GM19463 (cell line): ENCODE data around the gene TNS1.

Experiments
- ATAC-seq: cut with Tn5 transposase; IDR thresholded peaks from one replicate; pipeline ENCODE4 v1.9.1; 2021; ENCODE audit warnings: mild to moderate bottlenecking, moderate library complexity; ENCODE audit not compliant: unreplicated experiment

Gene TNS1

DNA sequence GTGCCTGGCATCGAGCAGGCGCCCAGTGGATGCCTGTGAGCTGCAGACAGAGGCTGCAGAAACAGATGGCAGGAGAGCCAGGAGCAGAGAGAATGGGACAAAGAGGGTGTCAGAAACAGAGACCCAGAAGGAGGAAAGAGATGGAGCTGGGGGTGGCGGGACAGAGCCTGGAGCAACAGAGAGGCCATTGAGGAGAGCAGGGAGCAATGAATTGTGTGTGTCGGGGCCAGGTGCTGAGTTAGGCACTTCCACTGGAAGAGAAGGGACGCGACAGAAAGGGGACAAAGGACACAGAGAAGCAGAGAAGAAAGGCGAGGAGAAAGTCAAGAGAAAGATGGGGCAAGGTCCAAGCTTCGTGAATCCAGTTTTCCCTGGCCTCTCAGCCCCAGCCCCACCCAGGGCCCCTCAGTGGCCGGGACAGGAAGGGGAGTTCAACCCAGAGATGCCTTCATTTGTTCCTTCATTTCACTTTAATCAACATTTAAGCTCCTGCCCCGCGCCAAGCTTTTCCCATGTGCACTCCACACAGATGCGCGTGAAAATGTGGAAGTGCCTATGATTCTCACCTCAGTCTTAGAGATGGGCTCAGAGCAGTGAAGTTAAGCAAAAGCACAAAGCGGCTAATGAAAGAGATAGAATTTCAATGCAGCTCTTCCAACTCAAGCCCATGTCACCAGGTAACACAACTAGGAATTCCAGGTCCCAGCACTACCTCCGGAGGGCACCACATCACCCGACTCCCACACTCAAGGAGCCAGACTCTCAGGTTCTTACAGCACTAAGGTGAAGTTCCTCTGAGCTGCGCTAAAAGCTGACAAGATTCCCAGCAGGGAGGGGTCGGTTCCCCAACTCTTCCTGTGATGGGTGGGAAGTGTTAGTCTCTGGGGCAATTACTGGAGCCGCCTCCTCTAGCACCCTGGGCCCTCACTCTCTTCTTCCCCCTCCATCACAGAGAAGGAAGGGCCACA is 55.1 kb downstream of the TNS1 start:
- no peak for ATAC-seq

DNA sequence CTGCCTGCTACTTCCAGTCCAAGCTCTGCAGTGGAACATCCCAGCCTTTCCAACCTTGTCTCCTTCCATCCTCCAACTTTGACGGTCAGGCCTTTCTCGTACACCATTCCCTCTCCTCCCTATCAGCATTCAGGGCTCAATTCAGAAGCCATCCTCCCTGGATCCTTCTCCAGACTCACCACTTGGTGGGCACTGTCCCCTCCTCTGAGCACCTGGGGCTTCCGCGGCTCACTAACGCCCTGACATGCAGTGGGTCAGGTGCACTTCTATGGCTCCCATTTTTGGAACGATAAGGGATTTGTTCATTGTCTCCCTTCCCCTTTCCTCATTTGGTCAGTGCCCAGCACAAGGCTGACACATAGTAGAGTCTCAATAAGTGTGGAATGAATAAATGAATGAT is 56.7 kb downstream of the TNS1 start:
- no peak for ATAC-seq

GRCh38 chr2:217945530-217945929 is 57.3 kb downstream of the TNS1 start:
- ATAC-seq = no peak

DNA sequence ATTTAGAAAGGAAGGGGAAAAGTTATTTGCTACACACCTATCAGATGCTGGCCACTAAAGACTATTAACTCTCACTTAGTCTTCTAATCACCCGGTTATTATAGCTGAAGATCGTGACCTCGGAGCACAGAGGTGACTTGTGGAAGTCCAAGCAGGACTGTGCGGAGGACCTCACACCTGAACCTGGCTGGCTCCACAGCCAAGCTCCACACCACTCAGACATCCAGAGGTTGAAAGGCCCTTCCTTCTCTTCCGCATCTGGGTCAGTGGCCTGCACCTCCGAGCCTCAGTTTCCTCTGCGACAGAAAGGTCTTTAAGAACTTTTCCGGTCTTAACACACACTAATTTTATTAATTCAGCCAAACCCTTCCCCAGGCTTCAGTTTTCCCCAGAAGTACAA is 57.9 kb downstream of the TNS1 start:
- ATAC-seq = no peak

GRCh38 chr2:217944366-217944765 is 58.4 kb downstream of the TNS1 start:
- ATAC-seq = no peak

DNA sequence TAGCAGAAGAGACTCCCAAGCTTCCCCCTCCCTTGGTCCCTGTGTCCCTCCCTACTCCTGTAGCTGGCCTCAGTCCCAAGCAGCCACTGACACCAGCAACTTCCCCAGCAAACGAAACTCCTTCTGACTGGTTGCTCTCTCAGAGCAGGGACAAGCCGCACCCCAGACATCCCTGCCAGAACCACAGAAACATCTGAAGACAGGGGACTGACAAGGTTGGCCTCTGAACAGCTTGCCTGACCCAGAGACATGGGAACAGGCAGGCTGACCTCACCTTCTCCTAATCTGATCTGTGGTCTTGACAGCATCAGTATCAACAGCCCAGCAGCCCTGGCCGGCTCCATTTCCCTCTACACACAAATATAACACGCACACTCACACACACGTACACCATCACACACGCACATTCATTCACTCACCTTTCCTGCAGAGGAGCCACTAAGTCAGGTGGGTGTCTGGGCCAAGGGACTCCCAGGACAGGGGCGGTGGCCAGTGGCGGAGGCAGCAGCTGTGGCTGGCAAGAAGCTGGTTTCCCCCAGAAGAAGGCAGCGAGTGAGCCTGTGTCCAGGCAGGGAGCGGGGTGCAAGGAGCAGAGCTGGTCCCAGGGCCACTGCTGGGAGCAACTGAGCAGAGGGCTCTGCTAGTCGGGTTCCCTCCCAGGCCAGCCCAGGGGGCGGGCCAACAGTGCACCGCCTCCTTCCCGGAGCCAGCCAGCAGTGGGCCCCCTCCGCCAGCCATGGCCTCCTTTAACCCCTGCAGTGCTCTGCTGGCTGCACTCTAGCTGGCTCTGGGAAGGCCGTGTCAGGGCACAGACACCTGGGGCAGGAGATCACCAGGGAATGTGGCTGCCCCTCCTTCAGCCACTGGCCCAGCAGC is 59.1 kb downstream of the TNS1 start:
- no peak for ATAC-seq

DNA sequence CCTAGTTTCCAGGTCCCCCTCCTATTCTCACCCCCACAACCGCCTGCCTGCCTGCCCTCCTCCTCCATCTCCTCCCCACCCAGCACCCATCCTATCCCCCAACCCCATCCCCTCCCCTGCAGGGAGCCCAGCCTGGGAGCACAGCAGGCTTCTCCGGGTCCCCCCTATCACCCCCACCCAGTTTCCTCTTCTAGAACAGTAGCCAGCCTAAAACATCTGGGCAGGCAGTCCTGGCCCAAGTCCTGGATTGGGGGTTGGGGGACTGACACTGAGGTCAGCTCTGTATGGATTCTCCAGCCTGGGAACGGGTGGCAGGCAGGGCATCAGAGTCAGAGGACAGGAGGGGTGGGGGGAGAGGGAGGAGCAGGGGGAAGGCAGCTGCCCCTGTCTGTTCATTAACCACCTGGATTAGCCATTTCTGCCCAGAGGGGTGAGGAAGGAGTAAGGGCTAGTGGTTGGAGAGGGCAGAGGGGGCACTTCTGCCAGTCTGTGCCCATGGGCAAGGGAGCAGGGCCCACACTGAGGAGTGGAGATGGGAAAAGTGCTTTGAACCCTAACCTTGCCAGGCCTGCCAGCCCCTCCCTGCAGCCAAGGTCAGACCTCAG is 60.0 kb downstream of the TNS1 start:
- no peak for ATAC-seq

DNA sequence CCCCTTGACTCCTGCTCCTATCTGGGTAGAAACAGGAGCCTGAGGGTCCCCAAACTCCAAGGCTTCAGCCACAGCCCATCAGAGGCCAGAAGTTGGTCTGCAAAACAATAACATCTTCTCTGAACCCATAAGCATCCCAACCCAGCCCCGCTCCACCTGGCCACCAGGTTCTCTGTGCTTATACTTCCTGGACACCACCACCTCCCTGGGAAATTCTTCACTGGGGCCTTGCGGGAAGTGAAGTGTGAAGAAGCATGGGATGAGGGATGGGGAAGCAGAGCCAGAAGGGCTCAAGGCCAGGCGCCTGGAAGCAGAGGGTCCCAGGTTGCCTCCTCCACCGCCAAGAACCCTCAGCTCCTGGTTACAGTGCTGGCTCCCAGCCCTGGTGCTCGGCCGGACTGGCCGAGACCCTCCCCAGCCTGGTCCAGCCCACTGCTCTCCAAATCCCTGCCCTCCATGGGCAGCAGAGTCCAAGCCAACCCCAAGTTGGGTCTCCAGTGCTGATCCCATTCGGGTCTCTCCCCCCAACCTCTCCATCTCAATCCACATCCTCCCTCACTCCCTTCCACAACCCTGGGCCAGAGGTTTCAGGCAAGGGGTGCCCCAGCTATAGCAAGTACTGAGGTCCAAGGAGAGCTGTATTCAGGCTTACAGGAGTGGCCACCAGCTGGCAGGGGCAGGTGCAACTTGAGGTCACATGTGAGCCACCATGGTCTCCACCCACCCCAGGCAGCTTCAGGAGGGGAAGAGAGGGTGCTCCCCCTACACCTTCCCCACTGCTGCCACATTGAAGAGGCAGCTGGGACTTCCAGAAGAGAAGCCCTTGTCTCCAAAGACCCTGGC is 60.7 kb downstream of the TNS1 start:
- no peak for ATAC-seq

GRCh38 chr2:217941339-217941738 is 61.5 kb downstream of the TNS1 start:
- ATAC-seq = no peak

DNA sequence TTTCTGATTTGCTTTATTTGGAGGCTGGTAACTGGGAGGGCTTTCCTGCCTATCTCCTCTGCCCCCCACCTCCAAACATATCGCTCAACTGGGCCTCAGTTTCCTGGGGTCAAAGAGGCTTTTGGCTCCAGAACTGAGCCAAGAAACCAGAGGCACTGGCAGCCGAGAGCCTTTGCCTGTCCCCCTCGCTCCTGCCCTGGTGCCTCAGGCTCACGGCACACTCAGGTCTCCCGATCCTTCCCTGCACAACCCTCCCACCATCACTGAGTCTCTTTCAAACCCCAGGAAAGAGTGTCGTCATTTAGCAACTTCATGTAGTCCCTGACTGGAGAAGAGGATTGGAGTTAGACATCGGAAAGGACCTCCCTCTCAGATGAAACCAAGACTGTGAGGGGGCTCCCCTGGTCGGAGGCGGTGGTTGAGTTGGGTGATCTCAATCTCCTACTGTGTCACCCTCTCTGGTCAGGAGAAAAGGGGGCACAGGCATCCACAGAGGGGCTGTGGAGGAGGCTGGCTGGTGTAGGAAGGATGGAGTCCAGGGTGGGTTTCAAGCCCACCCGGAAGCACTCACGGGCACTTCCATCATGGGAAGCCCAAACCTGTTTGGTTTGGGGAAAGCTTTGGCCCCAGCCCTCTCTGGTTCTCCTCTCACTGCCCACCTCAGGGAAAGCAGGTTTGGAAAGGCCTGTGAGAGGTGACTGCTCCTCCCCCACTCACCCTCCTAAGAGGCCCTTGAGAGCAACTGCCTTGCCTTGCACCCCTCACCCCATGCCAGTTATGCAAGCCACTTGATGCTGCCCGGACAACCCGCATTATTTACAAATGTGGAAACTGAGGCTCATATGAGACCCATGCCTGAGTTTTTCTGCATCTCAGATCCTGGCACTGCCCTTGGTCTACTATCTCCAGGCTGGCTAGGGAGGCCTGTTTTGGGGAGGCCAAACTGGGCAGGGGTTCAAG is 62.3 kb downstream of the TNS1 start:
- no peak for ATAC-seq

DNA sequence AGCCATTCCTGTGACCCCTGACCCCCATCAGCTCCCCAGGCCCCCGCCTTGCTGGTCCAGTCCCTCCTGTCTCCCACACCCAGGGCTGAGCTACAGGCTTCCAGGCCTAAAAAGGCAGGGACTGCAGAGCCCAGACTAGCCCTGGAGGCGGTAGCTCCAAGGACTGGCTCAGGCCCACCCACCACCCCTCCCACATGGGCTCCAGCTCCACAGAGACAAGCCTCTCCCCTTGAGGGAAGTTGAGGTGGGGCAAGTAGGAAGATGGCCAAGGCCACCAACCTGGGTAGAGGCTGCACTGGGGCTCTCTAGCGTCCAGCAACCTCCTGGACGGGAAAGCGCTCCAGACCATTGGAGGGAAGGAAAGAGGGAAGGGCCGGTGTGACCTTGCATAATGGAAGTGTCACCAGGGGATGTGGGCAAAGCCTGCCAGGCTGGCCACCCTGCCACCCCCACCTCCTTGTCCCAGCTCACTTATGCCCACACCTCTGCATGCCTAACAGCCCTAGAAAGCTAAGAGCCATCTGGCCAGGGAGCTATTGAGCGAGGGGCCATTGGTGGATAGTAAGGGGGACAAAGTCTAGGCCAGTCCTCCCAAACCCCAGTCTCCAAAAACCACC is 63.1 kb downstream of the TNS1 start:
- no peak for ATAC-seq

DNA sequence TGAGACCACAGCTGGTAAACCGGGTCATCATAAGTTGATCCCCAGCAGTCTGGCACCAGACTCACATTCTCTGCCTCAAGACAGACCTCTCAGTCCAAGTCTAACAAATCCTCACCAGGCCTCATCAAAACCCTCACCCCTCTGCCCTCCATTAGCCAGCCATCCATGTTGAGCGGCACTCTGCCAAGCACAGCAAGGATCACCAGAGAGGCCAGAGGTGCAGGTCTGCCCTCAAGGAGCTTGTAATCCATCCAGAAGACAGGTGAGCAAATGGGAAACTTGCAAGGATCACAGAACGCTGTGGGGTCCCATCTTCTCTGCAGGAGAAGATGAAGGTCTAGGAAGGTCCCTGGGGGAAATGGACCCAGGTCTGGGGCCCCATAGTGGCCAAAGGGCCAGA is 63.6 kb downstream of the TNS1 start:
- ATAC-seq = no peak

GRCh38 chr2:217938036-217938435 is 64.8 kb downstream of the TNS1 start:
- ATAC-seq = no peak

DNA sequence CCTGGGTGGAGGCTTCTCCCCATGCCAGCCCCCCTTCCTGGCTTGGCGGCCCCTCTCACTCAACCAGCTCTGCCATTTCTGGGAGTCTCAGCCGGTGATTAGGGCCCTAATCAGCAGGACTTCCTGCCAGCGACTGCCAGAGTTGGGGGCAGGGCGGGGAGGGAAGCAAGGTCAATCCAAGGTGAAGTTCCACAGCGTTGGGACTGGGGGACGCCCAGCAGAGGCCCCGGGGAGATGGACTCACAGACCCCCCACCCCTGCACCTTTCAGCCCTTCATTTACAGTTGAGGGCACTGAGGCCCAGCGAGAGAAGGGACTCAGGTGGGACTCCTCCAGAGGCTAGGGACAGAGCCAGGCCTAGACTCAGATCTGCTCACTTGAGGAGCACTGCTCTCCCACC is 65.3 kb downstream of the TNS1 start:
- no peak for ATAC-seq

DNA sequence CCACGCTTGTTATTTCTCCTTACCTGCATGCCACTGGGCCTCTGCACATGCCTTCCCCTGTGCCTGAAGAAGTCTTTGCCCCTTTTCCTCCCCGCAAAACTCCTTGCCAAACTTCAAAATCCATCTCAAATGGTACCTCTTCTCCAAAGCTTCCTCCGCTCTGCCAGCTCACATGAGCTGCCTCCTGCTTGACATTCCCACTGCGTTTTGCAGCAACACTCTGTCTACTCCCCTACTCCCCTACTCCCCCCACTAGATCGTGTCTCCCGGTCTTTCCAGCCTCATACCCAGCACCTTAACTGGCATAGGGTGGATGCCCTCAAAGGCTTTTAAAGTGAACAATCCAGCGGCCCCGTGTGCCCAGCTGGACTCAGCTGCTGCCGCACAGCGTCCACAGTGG is 65.8 kb downstream of the TNS1 start:
- ATAC-seq = no peak

- ATAC-seq = no peak
These were observed 66.7 kb downstream of the TNS1 start for GRCh38 chr2:217935901-217936684.

DNA sequence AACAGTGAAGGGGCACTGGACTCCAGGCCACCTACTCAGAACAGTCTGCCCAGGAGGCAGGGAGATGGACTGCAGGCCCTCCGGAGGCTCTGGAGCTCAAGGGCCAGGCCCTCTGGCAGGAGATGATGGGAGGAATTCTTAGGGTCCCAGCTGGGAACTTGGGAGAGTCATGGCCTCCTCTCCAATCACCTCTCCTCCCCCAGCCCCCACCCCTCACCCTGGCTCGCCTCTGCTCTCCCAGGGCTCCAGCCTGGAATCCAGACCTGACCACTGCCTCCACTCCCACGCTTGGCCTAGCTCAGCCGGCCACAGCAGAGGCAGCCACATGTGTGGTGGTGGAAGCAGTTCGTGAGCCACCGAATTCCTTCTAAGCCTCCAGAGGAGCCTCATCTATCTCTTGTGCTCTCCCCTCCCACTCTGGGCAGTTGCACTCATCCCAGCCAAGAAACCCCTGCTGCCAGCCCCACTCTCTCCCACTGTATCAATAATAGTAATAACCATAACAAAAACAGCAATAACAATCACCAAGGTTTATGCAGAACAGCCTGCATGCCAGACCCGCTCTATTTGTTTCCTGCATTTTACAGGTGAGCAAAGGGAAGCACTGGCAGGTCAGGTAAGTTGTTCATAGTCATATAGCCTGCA is 67.4 kb downstream of the TNS1 start:
- ATAC-seq = no peak
